Sciatic nerve (tissue), 2 donors: ENCODE data around the gene KDR. TPM values are rescaled to one million over a fixed set of nuclear protein-coding genes. Genes with fewer than 3 reads are reported as not detected.

Source experiments
- ATAC-seq: fragments of 200-7000 bp; cut with Tn5 transposase; one replicate; pipeline ENCODE4 v1.9.1; 2020; ENCODE audit warnings: mild to moderate bottlenecking, moderate library complexity
- DNase-seq: peaks from one replicate; pipeline ENCODE4 v3.0.0-alpha.2; 2020; ENCODE audit warnings: low spot score
- intact Hi-C: fragments of 100-400 bp; cut with DNase I; formaldehyde crosslinking; loops from one replicate; pipeline ENCODE4 v1.14.2; 2022
- total RNA-seq: library from RNA; stranded (reverse); fragmentation: NEBNext Ultra II Directional; extraction: Animal tissue kit (Norgen Biotek cat#: 25700); gene quantifications from one replicate; pipeline ENCODE4 v1.2.1, GENCODE V29; 2021
- donor health status: DM: no; HTN: no; CAD: no.
- donor health status: DM: no; HTN: no; CAD: no.

KDR gene
- total RNA-seq, 1 donor from 2014 or later = 60.7 TPM

DNA sequence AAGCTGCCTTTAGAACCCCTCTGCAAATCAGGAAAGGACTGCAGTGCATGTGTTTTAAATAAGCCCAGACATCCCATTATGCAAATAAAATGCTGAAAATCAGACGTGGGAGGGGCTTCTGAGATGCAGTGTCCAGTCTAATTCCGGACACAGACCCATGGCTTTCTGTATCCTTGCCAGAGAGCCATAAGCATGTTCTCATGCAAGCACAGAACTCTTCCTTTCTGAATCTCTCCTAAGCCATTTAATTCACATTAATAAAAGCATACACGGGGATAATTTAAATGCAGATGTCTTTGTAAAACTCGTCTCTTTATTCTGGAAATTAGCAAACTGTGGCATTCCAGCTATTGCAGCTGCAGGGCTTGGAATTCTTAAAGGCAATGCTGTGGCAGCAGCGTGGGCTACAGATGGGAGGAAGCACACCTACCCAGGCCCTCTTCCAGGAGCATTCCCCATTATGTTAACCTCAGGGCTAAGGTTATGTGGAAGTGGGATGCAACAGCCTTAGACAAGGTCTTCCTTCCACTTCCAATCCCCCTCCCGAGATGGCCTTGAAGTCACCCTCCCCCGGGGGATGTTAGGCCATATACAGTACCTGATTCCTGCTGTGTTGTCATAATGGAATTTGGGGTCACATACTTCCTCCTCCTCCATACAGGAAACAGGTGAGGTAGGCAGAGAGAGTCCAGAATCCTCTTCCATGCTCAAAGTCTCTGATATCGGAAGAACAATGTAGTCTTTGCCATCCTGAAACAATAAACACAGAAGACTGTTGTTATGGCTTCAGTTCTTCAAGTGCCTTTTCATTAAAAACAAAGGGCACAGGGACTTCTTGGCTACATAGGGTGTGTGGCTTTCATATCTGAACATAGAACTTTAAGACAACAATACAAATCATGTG lies 38.1 kb downstream of the KDR start:
- DNase-seq = no peak
- ATAC-seq = peak; percentile 31
- intact Hi-C loops = no loop called here

DNA sequence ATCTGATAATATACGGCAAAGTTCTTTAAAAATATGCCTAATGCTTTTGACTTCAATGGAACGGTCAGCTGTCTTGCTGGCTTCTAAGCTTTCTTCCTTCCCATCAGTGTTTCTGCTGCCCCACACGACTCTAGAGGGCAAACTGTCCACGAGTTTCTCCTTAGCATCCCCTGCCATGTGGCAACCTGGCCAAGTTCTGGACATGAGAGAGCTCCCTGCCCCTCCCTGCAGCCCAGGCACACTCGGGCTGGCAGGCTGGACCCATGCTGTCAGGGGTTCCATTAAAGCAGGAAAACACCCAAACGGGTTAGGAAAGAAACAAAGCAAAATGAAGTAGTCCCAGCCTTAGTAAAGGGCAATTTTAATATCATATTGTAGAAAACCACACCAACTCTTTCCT lies 38.8 kb downstream of the KDR start:
- DNase-seq = no peak
- intact Hi-C loops = no loop called here
- ATAC-seq = no peak

GRCh38 chr4:55083735-55084134 lies 41.7 kb downstream of the KDR start:
- DNase-seq (no peak), ATAC-seq (no peak)
- intact Hi-C loops = no loop called here

DNA sequence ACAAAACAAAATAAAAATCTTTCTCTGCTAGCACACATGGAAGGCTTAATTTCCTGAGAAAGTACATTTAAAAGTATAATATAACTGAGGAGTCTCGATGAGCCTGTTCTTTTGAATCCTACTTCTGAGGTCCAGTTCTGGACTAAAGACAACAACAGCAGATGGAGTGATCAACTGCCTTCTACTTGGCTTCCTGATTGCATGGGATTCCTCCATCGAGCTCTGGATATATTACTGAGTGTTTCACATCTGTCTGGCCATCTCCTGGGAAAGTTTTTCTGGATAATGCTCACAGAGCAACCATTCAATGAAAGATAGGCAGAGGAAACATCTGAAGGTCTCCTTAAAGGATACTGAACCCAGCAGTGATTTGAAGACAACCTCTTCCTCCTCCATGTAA lies 42.6 kb downstream of the KDR start:
- no peak for ATAC-seq
- intact Hi-C loops = no loop called here

DNA sequence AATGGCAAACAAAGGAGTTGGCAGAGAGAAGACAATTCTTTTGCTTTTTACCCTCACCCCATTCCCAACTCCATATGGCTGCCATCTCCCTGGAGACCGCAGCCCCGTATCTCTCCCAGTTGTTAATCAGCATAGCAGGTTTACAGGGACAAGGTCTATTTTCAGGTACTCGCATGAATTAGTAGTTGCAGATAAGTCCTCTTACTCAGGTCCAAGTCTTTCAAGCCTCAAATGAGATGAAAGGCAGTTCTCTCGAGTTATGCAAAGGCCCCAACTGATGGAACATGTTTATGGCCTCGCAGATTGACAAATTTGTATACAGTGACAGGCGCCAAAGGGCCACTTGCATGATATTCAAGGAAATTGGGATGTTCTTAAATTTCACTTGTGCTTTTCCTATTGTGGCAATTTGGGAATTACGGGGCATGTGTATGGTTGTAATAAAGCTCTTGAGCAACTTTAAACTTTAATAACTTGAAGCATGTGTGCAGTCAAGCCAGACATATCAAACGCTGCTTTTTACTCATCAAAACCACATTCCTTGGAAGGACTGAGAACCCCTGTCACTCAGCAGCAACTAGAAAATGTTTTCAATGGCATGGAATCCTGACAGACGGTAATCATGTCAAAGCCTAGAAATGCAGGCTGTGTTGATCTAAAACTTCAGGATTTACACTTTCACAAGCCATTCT lies 45.1 kb downstream of the KDR start:
- DNase-seq = no peak
- intact Hi-C loops = no loop called here
- ATAC-seq = peak; percentile 79

More for the DNA sequence above, 42.6 kb downstream of the KDR start:
- DNase-seq = no peak

DNA sequence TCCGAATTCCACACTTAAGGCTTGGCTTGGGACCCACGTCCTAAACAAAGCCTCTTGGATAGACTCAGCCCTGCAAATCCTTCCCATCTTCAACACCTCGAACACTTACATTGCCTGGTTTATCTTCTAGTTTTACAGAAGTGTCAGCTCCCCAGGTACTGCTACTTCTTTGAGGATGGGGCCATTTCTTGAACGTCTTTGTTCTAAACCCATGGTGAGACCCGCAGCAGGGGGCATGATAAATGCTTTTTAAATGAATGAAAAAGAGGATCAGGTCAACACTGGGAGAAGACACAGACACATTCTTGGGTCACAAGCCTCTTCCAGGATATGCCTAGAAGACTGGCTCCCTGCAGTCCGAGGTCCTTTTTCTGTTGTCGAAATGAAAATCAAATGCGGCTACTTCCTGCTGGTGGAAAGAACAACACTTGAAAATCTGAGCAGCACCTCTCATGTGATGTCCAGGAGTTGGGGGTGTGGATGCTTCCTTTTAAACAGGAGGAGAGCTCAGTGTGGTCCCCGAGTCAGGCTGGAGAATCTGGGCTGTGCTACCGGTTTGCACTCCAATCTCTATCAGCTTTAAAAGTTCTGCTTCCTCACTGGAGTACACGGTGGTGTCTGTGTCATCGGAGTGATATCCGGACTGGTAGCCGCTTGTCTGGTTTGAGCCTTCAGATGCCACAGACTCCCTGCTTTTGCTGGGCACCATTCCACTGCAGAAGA lies 45.8 kb downstream of the KDR start:
- intact Hi-C loops = no loop called here
- DNase-seq (no peak), ATAC-seq (peak; percentile 33)

DNA sequence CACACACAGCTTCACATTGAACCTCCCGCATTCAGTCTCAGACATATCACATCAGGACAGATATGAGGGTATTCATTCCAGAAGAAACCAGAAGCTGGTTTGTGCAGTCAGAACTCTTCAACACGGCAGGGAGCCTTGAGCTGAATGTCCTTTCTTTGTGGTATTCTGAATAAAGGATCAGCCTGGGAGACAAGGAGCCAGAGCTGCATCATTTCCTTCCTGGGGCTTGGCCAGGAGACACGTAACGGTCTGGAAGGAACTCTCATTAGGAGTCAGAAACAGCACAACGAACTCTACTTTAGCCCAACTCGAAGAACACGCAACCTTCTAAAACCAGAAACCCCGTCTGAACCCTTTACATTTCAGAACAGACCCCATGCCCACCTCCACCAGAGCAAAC lies 46.4 kb downstream of the KDR start:
- peak; percentile 63 for DNase-seq
- ATAC-seq = peak; percentile 70
- intact Hi-C loops = no loop called here

DNA sequence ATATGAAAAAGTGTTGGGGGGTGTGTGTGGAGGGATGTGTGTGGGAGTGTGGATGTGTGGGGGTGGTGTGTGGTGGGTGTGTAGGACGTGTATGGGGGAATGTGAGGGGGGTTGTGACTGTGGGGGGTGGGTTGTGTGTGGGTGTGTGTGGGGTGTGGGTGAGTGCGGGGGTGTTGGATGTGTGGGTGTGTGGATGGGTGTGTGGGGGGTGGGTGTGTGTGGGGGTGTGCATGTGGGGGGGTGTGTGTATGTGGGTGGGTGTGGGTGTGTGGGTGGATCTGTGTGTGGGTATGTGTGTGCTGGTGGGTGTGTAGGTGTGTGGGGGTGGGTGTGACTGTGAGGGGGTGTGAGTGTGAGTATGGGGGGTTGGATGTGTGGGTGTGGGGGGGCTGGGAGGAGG lies 47.8 kb downstream of the KDR start:
- intact Hi-C loops = no loop called here
- DNase-seq (no peak), ATAC-seq (no peak)

DNA sequence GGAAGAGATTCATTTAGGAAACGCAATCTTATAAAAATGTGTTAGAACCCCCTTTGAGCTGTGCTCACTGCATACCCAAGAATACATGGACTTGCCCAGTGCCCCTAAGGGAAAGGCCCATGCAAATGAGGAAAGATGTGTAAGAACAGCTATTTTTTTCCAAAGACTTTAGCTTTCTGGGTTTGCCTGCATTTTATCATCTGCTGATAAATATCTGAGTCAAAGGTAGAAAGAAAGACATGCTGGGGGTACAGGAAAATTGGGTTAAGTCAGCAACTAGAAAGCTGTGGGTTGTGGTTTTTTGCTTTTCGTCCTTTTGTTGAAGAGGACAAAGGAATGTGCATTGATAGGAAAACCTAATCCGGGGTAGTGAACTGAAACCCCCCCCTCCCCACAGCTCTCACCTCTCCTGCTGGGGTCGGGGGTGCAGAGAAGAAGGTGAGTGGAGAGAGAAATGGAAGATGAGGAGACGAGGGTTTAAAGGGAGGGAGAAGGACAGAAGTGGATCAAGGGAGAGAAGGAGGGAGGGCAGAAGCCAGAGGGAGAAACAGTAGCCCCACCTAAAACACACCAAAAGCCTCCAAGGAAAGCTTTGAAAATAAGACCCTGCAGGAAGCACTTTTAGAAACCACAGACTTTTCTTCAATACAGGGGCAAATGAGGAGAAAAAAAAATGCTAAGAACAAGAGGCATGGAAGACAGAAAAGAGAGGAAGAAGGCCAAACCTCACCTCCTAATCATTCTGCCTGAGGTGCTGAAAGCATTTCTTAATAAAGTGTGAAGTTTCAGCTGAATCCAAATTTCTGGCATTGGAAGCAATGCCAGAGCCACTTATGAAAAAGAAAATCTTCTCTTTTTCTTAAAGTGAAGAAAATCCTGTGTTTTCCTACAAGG lies 49.3 kb downstream of the KDR start:
- intact Hi-C loops = no loop called here
- DNase-seq (no peak), ATAC-seq (no peak)

- DNase-seq (no peak), ATAC-seq (no peak)
- intact Hi-C loops = no loop called here
Measured at GRCh38 chr4:55075376-55075775, 50.0 kb downstream of the KDR start.

GRCh38 chr4:55074386-55074785 lies 51.0 kb downstream of the KDR start:
- intact Hi-C loops = no loop called here
- ATAC-seq (no peak), DNase-seq (no peak)

GRCh38 chr4:55071951-55072350 lies 53.4 kb downstream of the KDR start:
- ATAC-seq (no peak), DNase-seq (no peak)
- intact Hi-C loops = no loop called here

DNA sequence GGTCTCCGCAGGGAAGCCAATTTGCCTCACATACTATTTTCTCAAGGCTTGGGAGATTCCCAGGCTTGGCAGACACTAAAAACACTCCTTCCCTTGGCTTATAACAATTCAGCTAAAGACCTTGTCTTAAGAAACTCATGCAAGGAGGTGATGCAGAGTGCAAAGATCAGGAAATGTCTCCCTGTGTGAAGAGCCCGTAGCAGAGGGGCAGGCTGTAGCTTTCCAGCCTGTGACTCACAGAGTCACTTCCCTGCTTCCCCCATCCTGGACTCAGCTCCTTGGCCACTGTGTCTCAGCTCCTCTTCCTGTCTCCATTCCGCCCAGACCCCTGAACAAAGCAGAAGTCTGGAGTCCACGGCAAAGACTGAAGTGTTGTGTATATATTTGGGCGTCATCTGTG lies 56.1 kb downstream of the KDR start:
- ATAC-seq (peak; percentile 56), DNase-seq (no peak)
- intact Hi-C loops = no loop called here

DNA sequence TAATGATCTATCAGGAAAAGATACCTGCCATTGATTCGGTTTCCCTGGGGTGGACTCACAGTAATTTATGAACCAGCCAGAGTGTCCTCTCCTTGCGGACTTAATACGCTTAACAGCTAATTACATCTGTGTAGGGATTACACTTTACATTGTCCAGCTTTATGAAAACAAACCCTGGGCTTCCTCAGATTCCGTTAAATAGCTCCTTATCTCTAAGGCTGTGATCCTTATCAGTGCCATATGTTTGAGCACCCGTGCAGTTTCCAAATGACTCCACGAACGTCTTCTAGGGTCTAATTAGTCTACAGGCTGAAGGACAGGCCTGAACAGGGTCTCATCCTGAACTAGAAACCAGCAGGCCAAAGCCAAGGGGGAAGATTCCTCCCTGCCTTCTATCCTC lies 56.9 kb downstream of the KDR start:
- intact Hi-C loops = no loop called here
- no peak for DNase-seq
- no peak for ATAC-seq

DNA sequence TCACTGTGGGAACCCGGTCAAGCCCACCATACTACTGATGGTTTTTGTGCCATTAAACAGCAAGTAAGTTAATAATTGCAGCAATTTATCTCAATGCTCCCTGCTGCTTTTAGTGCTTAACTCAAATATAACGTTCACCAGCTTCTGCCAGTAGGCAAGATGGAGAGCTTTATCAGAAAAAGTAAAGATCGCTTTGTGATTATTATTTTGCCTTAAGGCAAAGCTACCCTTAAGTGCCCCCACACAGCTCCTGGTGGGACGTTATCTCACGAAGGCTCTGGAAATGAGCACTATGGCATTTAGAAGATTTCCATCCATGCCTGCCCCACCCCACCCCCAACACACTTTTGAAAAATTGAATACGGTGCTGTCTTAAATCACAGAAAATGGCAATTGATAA lies 59.4 kb downstream of the KDR start:
- ATAC-seq (no peak), DNase-seq (no peak)
- intact Hi-C loops = no loop called here

DNA sequence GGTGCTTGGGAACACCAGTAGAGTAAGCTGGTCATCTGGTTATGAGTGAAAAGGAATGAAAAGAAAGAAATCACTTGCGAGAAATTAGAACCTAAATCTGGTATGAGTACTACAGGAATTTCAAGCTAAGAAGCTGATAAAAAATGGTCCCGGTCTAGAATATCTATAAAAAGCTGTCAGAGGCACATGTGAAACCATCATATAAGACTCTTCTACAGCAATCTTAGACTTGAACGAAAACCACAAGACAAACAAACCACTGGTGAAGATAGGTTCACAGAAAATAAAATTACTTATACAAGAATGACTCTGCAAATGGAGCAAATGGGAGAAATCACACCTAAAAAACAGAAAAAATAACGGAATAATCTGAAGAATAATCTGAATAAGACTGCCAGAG lies 69.9 kb downstream of the KDR start:
- intact Hi-C loops = no loop called here
- DNase-seq = no peak
- ATAC-seq = no peak

DNA sequence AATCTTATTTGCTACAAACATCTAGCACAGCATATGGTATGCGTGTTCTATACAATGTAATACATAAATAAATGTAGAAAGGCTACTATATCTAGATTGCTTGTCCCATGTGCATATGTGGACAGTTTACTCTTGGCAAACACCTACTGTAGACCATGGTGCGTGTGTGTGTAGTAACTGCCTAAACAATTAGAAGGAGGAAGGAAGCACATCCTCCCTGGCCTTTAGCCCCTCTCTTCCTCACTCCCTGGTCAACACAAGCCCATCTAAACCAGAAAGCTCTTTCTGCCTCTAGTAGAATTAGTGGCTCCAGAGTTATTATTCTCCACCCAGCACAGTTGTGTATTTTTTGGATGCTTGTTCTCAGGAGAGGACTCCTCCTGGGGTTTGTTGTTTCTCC lies 73.9 kb downstream of the KDR start:
- intact Hi-C loops = no loop called here
- ATAC-seq = no peak
- no peak for DNase-seq

DNA sequence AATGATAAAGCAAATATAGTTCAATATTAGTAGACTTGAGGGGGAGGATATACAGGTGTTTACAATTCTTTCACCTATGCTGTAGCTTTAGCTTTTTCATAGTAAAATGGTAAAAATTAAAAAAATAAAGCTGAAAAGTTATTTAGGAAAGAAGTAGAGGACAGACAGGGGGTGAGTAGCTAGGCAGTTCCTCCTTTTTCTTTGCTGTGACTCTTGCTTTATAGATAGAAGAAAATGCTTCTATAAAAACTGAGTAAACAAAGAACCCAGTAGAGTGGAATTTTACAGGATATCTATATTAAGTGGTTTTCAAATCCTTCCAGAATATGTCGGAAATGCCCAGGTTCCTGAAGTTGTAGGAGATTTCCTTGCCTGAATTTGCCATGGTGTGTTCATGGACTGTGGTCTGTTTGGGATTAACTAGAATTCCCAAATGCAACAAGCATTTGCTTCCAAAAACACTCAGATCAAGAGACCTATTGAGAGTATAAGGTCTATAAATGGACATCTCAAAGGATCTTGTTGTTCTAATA lies 74.9 kb downstream of the KDR start:
- ATAC-seq (no peak), DNase-seq (no peak)
- intact Hi-C loops = no loop called here
